Gastrocnemius medialis (tissue), 4 donors: ENCODE data around the gene CFAP57. TPM values are rescaled to one million over a fixed set of nuclear protein-coding genes. Genes with fewer than 3 reads are reported as not detected.

Experiments
- ATAC-seq, 2 donors: fragments of 150-250 bp; one replicate each; pipeline ENCODE4 v1.9.1; 2016
- DNase-seq, 2 donors: peaks; one replicate each; pipeline ENCODE4 v3.0.0-alpha.2; 2019
- H3K27ac ChIP-seq, 4 donors: fragments of 200-600 bp; sonication (generic); 1 replicate in 1 of 4; 2 replicates in 3 of 4; pipeline ENCODE4 v1.5.1; 2016 to 2018; ENCODE audit warnings: mild to moderate bottlenecking in 2 of 4, moderate library complexity in 1 of 4
- H3K27me3 ChIP-seq, 3 donors: fragments of 200-600 bp; sonication (generic) in 2 of 3; 1 replicate in 1 of 3; 2 replicates in 2 of 3; pipeline versions ENCODE4 v1.5.1 to v1.6.0; 2016 to 2019; ENCODE audit warnings: mild to moderate bottlenecking in 1 of 3, moderate library complexity in 1 of 3
- H3K36me3 ChIP-seq, 2 donors: fragments of 200-600 bp; sonication (generic) in 1 of 2; one replicate each; pipeline ENCODE4 v1.5.1; 2017 to 2018
- H3K4me1 ChIP-seq, 2 donors: fragments of 200-600 bp; sonication (generic) in 1 of 2; one replicate each; pipeline ENCODE4 v1.5.1; 2016 to 2017; ENCODE audit warnings: mild to moderate bottlenecking in 2 of 2
- H3K4me3 ChIP-seq, 4 donors: fragments of 200-600 bp; sonication (generic) in 3 of 4; 1 replicate in 1 of 4; 2 replicates in 3 of 4; pipeline ENCODE4 v1.5.1; 2016 to 2019; ENCODE audit warnings: mild to moderate bottlenecking in 2 of 4
- H3K9me3 ChIP-seq, 3 donors: fragments of 200-600 bp; sonication (generic) in 2 of 3; 1 replicate in 1 of 3; 2 replicates in 2 of 3; pipeline ENCODE4 v1.5.1; 2016 to 2019
- CTCF ChIP-seq, 5 experiments: fragments of 450-650 bp in 3 of 5; fragments of 200-600 bp in 2 of 5; sonication (generic) in 2 of 5; IDR thresholded peaks in 4 of 5; conservative IDR thresholded peaks in 1 of 5; 1 replicate in 4 of 5; 2 replicates in 1 of 5; pipeline ENCODE4 v1.5.1; 2016 to 2019; ENCODE audit warnings: antibody characterized with exemption in 5 of 5, mild to moderate bottlenecking in 3 of 5, moderate library complexity in 3 of 5
- POLR2A ChIP-seq, 2 donors: fragments of 450-650 bp; IDR thresholded peaks; one replicate each; pipeline ENCODE4 v1.6.1; 2017; ENCODE audit warnings: antibody characterized with exemption in 2 of 2, mild to moderate bottlenecking in 2 of 2, moderate library complexity in 2 of 2
- in situ Hi-C, 4 donors: fragments of 200-750 bp; cut with MboI; loops; one replicate each; pipeline versions ENCODE4 v1.15.0 to v1.8.0; 2017; ENCODE audit warnings: low sequenced_read_pairs in 4 of 4
- intact Hi-C: fragments of 100-400 bp; cut with DNase I; formaldehyde crosslinking; loops from one replicate; pipeline ENCODE4 v1.15.1; 2023; ENCODE audit warnings: low total_unique reads
- total RNA-seq, 4 donors: library from RNA; depleted of rRNA; stranded (reverse); fragments of >200 nt; gene quantifications; one replicate each; pipeline versions ENCODE4 v1.1.0 to v1.2.3, GENCODE V29; 2016

Gene CFAP57
- total RNA-seq, 4 donors from 2014 or later, result 0.10 to 0.13 TPM; not detected in 2

- ATAC-seq (no peak), DNase-seq (no peak)
- no peaks in the 10 kb centered on the region for H3K9me3 ChIP-seq
- TF ChIP-seq POLR2A (IDR thresholded peaks at IDR 0.05), result no peak
- no peak for TF ChIP-seq CTCF (IDR thresholded peaks at IDR 0.05 in 4 of 5, conservative IDR thresholded peaks at IDR 0.05 in 1 of 5)
- peaks cover 0 to 3% of the 10 kb centered on the region in 2 donors for H3K4me1 ChIP-seq
- no peaks in the 10 kb centered on the region for H3K36me3 ChIP-seq
- H3K27ac ChIP-seq, result no peak overlapping the region
- in situ Hi-C loops, result no loop called here
- H3K4me3 ChIP-seq, result no peak overlapping the region
- intact Hi-C loops, result no loop called here
- H3K27me3 ChIP-seq, result peaks cover 0 to 2% (median 0%) of the 10 kb centered on the region in 3 donors
Measured at GRCh38 chr1:43288058-43288784, 116.1 kb downstream of the CFAP57 start.

GRCh38 chr1:43288785-43289706 is 116.9 kb downstream of the CFAP57 start:
- TF ChIP-seq POLR2A (IDR thresholded peaks at IDR 0.05) (no peak), CTCF (IDR thresholded peaks at IDR 0.05 in 4 of 5, conservative IDR thresholded peaks at IDR 0.05 in 1 of 5) (no peak)
- Histone ChIP-seq H3K4me3 (no peak overlapping the region), H3K27me3 (peaks cover 0 to 2% (median 0%) of the 10 kb centered on the region in 3 donors), H3K27ac (no peak overlapping the region), H3K4me1 (peaks cover 7 to 11% of the 10 kb centered on the region in 2 donors), H3K36me3 (no peaks in the 10 kb centered on the region), H3K9me3 (no peaks in the 10 kb centered on the region)
- no peak for DNase-seq
- intact Hi-C loops (no loop called here), in situ Hi-C loops (no loop called here)
- no peak for ATAC-seq

- no peaks in the 10 kb centered on the region for H3K9me3 ChIP-seq
- no peaks in the 10 kb centered on the region for H3K27me3 ChIP-seq
- H3K4me3 ChIP-seq, result no peak overlapping the region
- H3K4me1 ChIP-seq, result peaks cover 19 to 33% of the 10 kb centered on the region in 2 donors
- no peak for ATAC-seq
- no peak overlapping the region for H3K27ac ChIP-seq
- TF ChIP-seq POLR2A (IDR thresholded peaks at IDR 0.05), result no peak
- no peak for TF ChIP-seq CTCF (IDR thresholded peaks at IDR 0.05 in 4 of 5, conservative IDR thresholded peaks at IDR 0.05 in 1 of 5)
- in situ Hi-C loops (no loop called here), intact Hi-C loops (no loop called here)
- DNase-seq, result no peak
- H3K36me3 ChIP-seq, result no peaks in the 10 kb centered on the region
Measured at GRCh38 chr1:43292216-43292615, 120.1 kb downstream of the CFAP57 start.

- Histone ChIP-seq H3K27me3 (no peaks in the 10 kb centered on the region), H3K36me3 (no peaks in the 10 kb centered on the region), H3K9me3 (no peaks in the 10 kb centered on the region), H3K27ac (peak overlapping the region; percentile 76 to 84 (median 82)), H3K4me1 (peaks cover 19 to 33% of the 10 kb centered on the region in 2 donors), H3K4me3 (no peak overlapping the region)
- TF ChIP-seq POLR2A (IDR thresholded peaks at IDR 0.05) (no peak), CTCF (IDR thresholded peaks at IDR 0.05 in 4 of 5, conservative IDR thresholded peaks at IDR 0.05 in 1 of 5) (no peak)
- ATAC-seq (no peak), DNase-seq (no peak)
- intact Hi-C loops, result no loop called here
- in situ Hi-C loops, result no loop called here
Measured at GRCh38 chr1:43292679-43293078, 120.5 kb downstream of the CFAP57 start.
